GM12872 (cell line): ENCODE results near the gene CATSPERD.

Source experiments
- TF ChIP-seq, protein P1 (sequence below): IDR thresholded peaks from 3 replicates; pipeline ENCODE4 v1.5.1; 2011; ENCODE audit warnings: low read depth, mild to moderate bottlenecking, low read length, moderate library complexity; ENCODE audit not compliant: insufficient read depth

Gene CATSPERD

DNA sequence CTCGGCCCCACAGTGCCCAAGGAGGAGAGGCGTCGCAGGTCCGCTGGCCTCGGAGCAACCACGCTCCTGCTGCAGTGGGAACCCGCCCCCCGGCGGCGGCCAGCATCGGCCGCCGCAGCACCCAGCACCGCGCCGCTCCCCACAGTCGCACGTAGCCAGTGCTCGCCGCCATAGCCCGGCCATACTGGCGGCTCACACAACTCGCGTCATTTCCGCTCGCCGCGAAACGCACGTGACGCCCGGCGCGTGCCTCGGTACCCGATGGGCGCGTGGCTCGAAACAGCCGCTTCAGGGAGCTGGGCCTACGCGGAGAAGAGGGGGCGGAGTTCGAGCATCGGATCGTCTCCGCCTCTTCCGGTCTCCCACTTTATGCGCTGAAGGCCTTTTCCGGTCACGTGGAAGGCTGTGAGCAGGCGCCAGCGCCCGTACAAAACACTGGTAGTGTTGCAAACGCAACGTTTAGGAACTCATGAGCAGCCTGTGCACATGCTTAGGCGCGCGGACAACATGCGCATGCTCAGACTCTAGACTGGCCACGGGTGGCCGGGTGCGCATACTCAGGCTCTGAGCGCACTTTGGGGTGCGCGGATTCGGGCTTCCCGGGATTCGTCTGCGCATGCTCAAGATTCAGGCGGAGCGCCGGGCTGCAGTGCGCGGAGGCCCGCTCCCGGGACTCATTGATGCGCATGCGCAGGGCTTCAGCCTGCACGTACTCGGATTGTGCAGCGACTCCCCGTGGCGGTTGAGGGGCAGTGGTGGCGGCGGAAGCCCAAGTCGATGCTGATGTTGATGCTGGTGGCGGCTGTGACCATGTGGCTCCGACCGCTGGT lies at the start of gene CATSPERD, which contains the start of gene LONP1:
Gene CATSPERD (plus strand): TSS at position 677 of the 830 bp plus-strand sequence. CDS start 101 bp downstream, at position 778.
Gene LONP1 (minus strand): TSS at position 186 of the 830 bp plus-strand sequence. CDS start 14 bp downstream, at position 172.
- TF ChIP-seq, protein P1, sequence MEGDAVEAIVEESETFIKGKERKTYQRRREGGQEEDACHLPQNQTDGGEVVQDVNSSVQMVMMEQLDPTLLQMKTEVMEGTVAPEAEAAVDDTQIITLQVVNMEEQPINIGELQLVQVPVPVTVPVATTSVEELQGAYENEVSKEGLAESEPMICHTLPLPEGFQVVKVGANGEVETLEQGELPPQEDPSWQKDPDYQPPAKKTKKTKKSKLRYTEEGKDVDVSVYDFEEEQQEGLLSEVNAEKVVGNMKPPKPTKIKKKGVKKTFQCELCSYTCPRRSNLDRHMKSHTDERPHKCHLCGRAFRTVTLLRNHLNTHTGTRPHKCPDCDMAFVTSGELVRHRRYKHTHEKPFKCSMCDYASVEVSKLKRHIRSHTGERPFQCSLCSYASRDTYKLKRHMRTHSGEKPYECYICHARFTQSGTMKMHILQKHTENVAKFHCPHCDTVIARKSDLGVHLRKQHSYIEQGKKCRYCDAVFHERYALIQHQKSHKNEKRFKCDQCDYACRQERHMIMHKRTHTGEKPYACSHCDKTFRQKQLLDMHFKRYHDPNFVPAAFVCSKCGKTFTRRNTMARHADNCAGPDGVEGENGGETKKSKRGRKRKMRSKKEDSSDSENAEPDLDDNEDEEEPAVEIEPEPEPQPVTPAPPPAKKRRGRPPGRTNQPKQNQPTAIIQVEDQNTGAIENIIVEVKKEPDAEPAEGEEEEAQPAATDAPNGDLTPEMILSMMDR = peak; percentile 97

DNA sequence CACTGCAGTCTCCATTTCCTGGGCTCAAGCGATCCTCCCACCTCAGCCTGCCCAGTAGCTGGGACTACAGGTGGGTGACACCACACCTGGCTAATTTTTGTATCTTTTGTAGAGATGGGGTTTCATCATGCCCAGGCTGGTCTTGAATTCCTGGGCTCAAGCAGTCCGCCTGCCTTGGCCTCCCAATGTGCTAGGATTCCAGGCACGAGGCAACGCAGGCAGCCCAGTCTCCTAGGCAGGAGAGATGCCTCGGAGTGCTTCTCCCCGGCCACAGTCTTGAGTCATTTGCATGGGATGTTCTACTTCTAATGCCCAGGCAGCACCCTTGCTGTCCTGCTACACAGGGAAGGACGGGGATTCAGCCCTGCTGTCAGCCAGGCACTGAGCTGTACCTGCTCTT lies 48.8 kb upstream of the CATSPERD start:
- TF ChIP-seq, protein P1 = no peak

- TF ChIP-seq, protein P1 = no peak
These were observed 47.6 kb upstream of the CATSPERD start for GRCh38 chr19:5672708-5673459.

DNA sequence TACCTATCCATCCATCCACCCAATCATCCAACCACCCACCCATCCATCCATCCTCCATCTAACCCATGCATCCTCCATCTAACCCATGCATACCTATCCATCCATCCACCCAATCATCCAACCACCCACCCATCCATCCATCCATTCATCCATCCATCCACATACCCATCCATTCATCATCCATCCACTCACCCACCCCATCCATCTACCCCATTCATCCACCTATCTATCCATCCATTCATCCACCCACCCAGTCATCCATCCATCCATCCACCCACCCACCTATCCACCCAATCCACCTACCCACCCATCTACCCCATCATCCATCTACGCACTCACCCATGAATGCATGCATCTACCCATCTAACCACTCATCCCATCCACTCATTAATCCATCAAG lies 46.7 kb upstream of the CATSPERD start:
- TF ChIP-seq, protein P1 = no peak

DNA sequence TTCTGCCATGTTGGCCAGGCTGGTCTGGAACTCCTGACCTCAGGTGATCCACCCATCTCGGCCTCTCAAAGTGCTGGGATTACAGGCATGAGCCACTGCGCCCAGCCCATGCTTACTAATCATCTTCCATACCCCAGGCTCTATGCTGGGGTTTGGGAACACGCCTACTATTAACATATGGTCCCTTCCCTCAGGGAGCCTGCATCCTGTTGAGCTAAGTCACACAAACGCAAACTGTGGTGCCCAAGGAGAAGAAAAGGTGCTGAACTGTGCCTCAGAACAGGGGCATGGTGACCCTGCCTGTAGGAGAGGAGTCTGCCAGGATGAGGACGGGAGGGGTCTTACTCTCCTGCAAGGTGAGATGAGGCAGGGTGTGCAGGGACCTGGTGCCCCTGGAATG lies 45.7 kb upstream of the CATSPERD start:
- TF ChIP-seq, protein P1 = no peak

DNA sequence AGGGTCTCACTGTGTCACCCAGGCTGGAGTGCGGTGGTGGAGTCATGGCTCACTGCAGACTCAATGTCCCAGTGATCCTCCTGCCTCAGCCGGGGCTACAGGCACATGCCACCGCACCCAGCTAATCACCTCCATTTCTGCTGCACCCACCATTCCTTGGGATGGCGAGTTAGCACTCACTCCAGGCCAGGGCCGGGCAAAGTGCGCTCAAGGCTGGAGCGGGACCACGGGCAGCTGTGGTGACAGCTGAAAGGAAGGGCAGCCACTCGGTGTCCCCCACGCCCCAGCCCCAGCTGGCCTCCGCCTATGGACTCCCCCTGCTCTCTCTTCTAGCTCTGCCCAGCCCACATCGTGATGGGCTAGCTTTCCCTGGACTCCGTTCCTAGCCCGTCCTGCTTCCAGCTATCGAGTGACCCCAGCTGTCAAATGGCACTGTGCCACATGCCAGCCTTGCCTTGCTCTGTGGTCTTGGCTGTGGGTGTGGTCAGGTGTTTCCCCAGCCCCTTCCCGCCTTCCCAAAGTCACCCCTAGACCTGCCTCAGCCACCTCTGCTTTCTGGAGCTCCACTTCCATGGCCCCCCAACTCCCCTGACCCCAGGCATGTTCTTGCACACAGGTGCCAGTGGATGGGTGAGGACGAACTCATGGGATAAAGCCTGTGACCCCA lies 44.2 kb upstream of the CATSPERD start:
- TF ChIP-seq, protein P1 = no peak

GRCh38 chr19:5676772-5677105 lies 43.7 kb upstream of the CATSPERD start:
- TF ChIP-seq, protein P1 = no peak
